GM12801 (cell line): Measurements from ENCODE around the gene ART1.

Source experiments
- CTCF ChIP-seq: IDR thresholded peaks from one replicate; pipeline ENCODE4 v1.5.1; 2011; ENCODE audit warnings: control low read depth; ENCODE audit not compliant: insufficient read length; ENCODE audit errors: extremely low read depth

The ART1 gene

GRCh38 chr11:3683039-3683438, 38.1 kb downstream of the ART1 start:
- no peak for TF ChIP-seq CTCF

GRCh38 chr11:3684129-3684818, 39.3 kb downstream of the ART1 start:
- no peak for TF ChIP-seq CTCF

DNA sequence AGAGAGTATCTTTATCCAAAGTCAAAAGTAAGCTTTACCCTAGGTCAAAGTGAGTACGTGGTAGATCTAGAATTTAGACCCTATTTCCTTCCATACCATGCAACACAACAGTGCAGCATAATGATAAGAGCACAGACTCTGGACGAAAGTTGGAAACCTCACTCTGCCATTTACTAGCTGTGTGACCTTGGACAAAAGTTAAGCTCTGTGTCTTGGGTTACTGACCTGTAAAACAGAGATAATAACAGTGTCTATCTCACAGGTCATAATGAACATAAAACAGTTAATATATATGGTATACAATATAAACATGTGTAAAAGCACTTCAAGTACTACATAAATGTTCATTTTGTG, 39.9 kb downstream of the ART1 start:
- no peak for TF ChIP-seq CTCF

DNA sequence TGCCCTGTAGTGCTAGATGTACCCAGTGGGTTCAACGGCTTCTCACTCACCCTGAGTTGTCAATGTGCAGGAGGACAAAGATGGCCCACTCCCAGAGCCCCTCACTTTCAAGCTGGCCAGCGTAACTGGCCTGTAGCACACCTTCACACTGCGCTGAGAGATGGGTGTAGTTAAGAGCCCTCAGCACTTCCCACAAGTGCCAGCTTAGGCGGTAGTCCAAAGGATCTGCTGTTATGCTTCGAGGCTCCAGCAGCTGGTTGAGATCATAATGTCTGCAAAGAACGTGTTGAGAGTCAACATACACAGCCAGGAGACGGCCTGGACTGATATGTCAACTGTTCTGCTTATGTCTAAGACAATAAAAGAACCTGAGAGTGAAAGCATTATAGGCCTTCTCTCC, 41.0 kb downstream of the ART1 start:
- no peak for TF ChIP-seq CTCF

DNA sequence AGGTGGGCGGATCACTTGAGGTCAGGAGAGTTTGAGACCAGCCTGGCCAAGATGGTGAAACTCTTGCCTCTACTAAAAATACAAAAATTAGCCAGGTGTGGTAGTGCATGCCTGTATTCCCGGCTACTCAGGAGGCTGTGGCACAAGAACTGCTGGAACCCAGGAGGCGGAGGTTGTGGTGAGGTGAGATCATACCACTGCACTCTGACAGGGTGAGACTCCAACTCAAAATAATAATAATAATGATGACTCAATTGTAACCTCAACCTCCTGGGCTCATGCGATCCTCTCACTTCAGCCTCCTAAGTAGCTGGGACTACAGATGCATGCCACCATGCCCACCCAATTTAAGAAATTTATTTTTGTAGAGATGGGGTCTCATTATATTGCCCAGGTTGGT, 41.8 kb downstream of the ART1 start:
- TF ChIP-seq CTCF, result no peak

- no peak for TF ChIP-seq CTCF
Observed at GRCh38 chr11:3700410-3700809, 55.5 kb downstream of the ART1 start.

DNA sequence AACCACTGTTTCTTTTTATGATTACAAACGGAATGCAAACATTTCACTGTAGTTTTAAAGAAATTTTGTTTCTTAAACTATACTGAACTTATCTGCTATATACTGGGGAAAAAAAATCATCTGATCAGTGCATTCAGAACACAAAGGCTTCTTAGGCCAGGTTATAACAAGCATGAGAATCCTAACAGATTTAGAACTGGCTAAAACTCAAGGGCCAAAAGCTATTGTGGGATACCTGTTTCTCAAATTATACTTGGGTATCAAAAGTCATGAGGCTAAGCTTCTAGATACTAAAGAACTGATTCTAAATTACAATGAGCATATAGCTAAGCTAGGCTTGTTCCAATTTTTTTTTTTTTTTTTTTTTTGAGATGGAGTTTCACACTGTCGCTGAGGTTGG, 56.0 kb downstream of the ART1 start:
- TF ChIP-seq CTCF, result no peak

DNA sequence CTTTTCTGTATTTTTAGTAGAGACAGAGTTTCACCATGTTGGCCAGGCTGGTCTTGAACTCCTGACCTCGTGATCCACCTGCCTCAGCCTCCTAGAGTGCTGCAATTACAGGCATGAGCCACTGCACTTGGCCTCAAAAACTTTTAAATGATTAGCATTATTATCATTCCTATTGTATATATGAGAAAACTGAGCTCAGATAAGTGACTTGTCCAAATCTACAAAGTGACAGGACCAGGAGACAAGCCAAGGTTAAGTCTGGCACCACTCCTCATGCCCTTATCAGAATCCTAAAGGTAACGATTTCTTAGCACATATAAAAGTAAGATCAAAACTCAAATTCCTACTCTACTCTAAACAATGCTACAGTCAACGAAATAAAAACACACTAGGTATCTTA, 58.5 kb downstream of the ART1 start:
- no peak for TF ChIP-seq CTCF
